Fibroblast of lung (primary cell): Measurements from ENCODE around the gene ZNF14. TPM values are rescaled to one million over a fixed set of nuclear protein-coding genes. Genes with fewer than 3 reads are reported as not detected.

Experiments
- DNase-seq, 2 donors: peaks; one replicate each; pipeline versions ENCODE4 v3.0.0 to v3.0.0-alpha.2; 2010; ENCODE audit warnings: low read depth in 2 of 2
- H2AFZ ChIP-seq: 2 replicates; pipeline ENCODE4 v1.5.1; 2012; ENCODE audit warnings: low read length, control low read depth, inconsistent platforms
- H3K27ac ChIP-seq: 2 replicates; pipeline ENCODE4 v1.5.1; 2011; ENCODE audit warnings: low read length, control low read depth; ENCODE audit not compliant: insufficient read depth
- H3K27me3 ChIP-seq: 2 replicates; pipeline ENCODE4 v1.5.1; 2011; ENCODE audit warnings: mild to moderate bottlenecking, low read length; ENCODE audit not compliant: control insufficient read depth, insufficient read depth
- H3K36me3 ChIP-seq: 2 replicates; pipeline ENCODE4 v1.5.1; 2011; ENCODE audit warnings: low read length; ENCODE audit not compliant: control insufficient read depth, insufficient read depth
- H3K4me1 ChIP-seq: 2 replicates; pipeline ENCODE4 v1.5.1; 2011; ENCODE audit warnings: low read length; ENCODE audit not compliant: control insufficient read depth, insufficient read depth; ENCODE audit errors: extremely low read depth
- H3K4me2 ChIP-seq: 2 replicates; pipeline ENCODE4 v1.5.1; 2011; ENCODE audit warnings: low read length, control low read depth; ENCODE audit not compliant: insufficient read depth; ENCODE audit errors: extremely low read depth
- H3K4me3 ChIP-seq, 4 experiments: fragments of 200-600 bp in 1 of 4; sonication (generic) in 1 of 4; replicated peaks in 1 of 4; 2 replicates each; pipeline ENCODE4 v1.5.1; 2011 to 2016; ENCODE audit warnings: low read length in 4 of 4, low read depth in 3 of 4, mild to moderate bottlenecking in 3 of 4, control low read depth in 2 of 4, inconsistent platforms in 1 of 4, mixed read lengths in 1 of 4; ENCODE audit not compliant: insufficient read depth in 1 of 4; ENCODE audit errors: control extremely low read depth in 1 of 4
- H3K79me2 ChIP-seq: 2 replicates; pipeline ENCODE4 v1.5.1; 2012; ENCODE audit warnings: mild to moderate bottlenecking, low read length, inconsistent platforms; ENCODE audit not compliant: control insufficient read depth, insufficient read depth
- H3K9ac ChIP-seq: 2 replicates; pipeline ENCODE4 v1.5.1; 2011; ENCODE audit warnings: mild to moderate bottlenecking, low read length, control low read depth; ENCODE audit not compliant: insufficient read depth
- H3K9me3 ChIP-seq: 2 replicates; pipeline ENCODE4 v1.5.1; 2012; ENCODE audit warnings: low read depth, low read length; ENCODE audit not compliant: control insufficient read depth, insufficient read depth
- H4K20me1 ChIP-seq: 2 replicates; pipeline ENCODE4 v1.5.1; 2011; ENCODE audit warnings: low read length; ENCODE audit not compliant: control insufficient read depth, insufficient read depth; ENCODE audit errors: extremely low read depth
- CTCF ChIP-seq, 2 donors: IDR thresholded peaks in 1 of 2; conservative IDR thresholded peaks in 1 of 2; 1 replicate in 1 of 2; 2 replicates in 1 of 2; pipeline ENCODE4 v1.5.1; 2011 to 2012; ENCODE audit warnings: low read length in 2 of 2, control low read depth in 1 of 2, inconsistent platforms in 1 of 2, low read depth in 1 of 2, mild to moderate bottlenecking in 1 of 2
- EZH2 ChIP-seq: IDR thresholded peaks from 2 replicates; pipeline ENCODE4 v1.5.1; 2012; ENCODE audit warnings: low read length, control low read depth, mild to moderate bottlenecking; ENCODE audit errors: missing control alignments
- polyA plus RNA-seq, 2 donors: library from polyadenylated mRNA; depleted of rRNA in 1 of 2; stranded (reverse) in 1 of 2; unstranded in 1 of 2; fragments of >200 nt; gene quantifications; 2 replicates each; pipeline ENCODE4 v1.2.1, GENCODE V29; 2011 to 2012; ENCODE audit warnings: missing spikeins in 1 of 2
- total RNA-seq: library from RNA; depleted of rRNA; stranded (reverse); fragments of >200 nt; gene quantifications from 2 replicates; pipeline ENCODE4 v1.2.1, GENCODE V29; 2014

Gene ZNF14
- total and polyA plus RNA-seq, 2 donors (not counting 1 experiment from before 2014, with no cell fraction given) = 3.7 to 7.9 TPM

GRCh38 chr19:19747357-19748220, 14.7 kb upstream of the ZNF14 start:
- no peak overlapping the region for H3K4me2 ChIP-seq
- no peaks in the 10 kb centered on the region for H3K79me2 ChIP-seq
- no peak overlapping the region for H3K27ac ChIP-seq
- H4K20me1 ChIP-seq = no peaks in the 10 kb centered on the region
- DNase-seq = no peak
- no peak overlapping the region for H3K4me3 ChIP-seq
- no peak overlapping the region for H2AFZ ChIP-seq
- TF ChIP-seq EZH2 (no peak), CTCF (conservative IDR thresholded peaks at IDR 0.05 in 1 of 2, IDR thresholded peaks at IDR 0.05 in 1 of 2; ENCODE audit: low read depth in 1 of 2, low read length in 2 of 2) (no peak)
- H3K4me1 ChIP-seq = no peaks in the 10 kb centered on the region
- H3K9ac ChIP-seq = no peak overlapping the region
- H3K36me3 ChIP-seq = no peaks in the 10 kb centered on the region
- H3K9me3 ChIP-seq = no peaks in the 10 kb centered on the region
- H3K27me3 ChIP-seq = no peaks in the 10 kb centered on the region

- no peak for DNase-seq
- Histone ChIP-seq H2AFZ (no peak overlapping the region), H3K4me3 (no peak overlapping the region), H3K36me3 (no peaks in the 10 kb centered on the region), H3K27ac (no peak overlapping the region), H3K4me2 (no peak overlapping the region), H3K79me2 (no peaks in the 10 kb centered on the region), H4K20me1 (no peaks in the 10 kb centered on the region), H3K4me1 (no peaks in the 10 kb centered on the region), H3K9ac (no peak overlapping the region), H3K27me3 (no peaks in the 10 kb centered on the region), H3K9me3 (no peaks in the 10 kb centered on the region)
- TF ChIP-seq EZH2 (no peak), CTCF (conservative IDR thresholded peaks at IDR 0.05 in 1 of 2, IDR thresholded peaks at IDR 0.05 in 1 of 2; ENCODE audit: low read depth in 1 of 2, low read length in 2 of 2) (no peak)
Observed at GRCh38 chr19:19746286-19747213, 13.6 kb upstream of the ZNF14 start.
